Adipocyte (in vitro differentiated cells): Measurements from ENCODE around the gene CACNA1E.

Source experiments
- DNase-seq: peaks from one replicate; pipeline ENCODE4 v3.0.0-alpha.2; 2015; ENCODE audit warnings: low read depth
- H3K27me3 ChIP-seq: replicated peaks from 2 replicates; pipeline ENCODE4 v1.7.0; 2013; ENCODE audit warnings: mild to moderate bottlenecking, low read length, moderate library complexity; ENCODE audit not compliant: control insufficient read depth, insufficient read depth
- H3K36me3 ChIP-seq: 2 replicates; pipeline ENCODE4 v1.7.0; 2013; ENCODE audit warnings: low read length, mild to moderate bottlenecking, moderate library complexity; ENCODE audit not compliant: control insufficient read depth, insufficient read depth, severe bottlenecking
- H3K4me1 ChIP-seq: 2 replicates; pipeline ENCODE4 v1.7.0; 2013; ENCODE audit warnings: mild to moderate bottlenecking, low read length, moderate library complexity; ENCODE audit not compliant: control insufficient read depth, insufficient read depth
- H3K4me3 ChIP-seq: 2 replicates; pipeline ENCODE4 v1.7.0; 2013; ENCODE audit warnings: mild to moderate bottlenecking, low read length, moderate library complexity
- H3K9ac ChIP-seq: 2 replicates; pipeline ENCODE4 v1.7.0; 2013; ENCODE audit warnings: mild to moderate bottlenecking, low read length, moderate library complexity
- H3K9me3 ChIP-seq: 2 replicates; pipeline ENCODE4 v1.7.0; 2013; ENCODE audit warnings: mild to moderate bottlenecking, low read length, moderate library complexity; ENCODE audit not compliant: control insufficient read depth

The CACNA1E gene

DNA sequence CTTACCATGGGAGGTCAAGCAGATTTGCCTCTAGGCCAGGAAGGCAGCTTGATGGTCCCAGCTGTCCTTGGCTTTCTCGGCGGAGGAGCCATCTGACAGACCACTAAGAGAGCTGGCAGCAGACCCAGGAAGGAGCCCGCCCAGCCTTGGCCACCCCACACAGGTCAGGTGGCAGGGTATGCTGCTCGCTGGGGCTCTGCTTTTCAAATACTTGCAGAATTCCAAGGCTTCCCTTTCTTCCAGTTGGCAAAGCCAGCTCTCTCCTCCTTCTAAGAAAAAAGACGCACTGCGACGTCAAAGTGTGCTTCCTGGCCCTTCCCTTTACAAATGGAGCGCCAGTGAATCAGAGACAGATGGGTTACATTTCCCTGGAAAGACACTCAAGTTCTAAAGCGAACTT lies 229.4 kb downstream of the CACNA1E start:
- no peaks in the 10 kb centered on the region for H3K36me3 ChIP-seq
- no peaks in the 10 kb centered on the region for H3K9me3 ChIP-seq
- H3K9ac ChIP-seq, result no peak overlapping the region
- H3K4me1 ChIP-seq, result no peaks in the 10 kb centered on the region
- H3K4me3 ChIP-seq, result no peak overlapping the region
- DNase-seq, result no peak
- H3K27me3 ChIP-seq, result peaks cover 5% of the 10 kb centered on the region

DNA sequence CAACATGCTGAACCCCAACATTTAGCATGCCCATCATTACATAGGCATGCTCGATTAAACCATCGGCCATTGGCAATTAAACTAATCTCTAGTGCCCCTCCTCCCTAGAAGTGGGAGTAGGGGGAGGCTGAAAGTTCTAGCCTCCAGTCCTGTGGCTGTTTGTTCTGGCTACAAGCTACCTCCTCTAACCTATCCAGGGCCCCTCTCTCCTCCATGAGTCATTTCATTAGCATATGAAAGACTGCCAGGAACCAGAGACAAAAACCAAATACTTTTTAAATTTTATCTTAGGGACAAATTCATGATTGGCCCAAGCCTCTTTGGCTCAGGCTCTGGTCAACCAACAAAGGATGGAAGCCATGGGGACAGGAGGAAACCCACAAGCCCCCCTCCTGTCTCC lies 231.1 kb downstream of the CACNA1E start:
- Histone ChIP-seq H3K9ac (no peak overlapping the region), H3K9me3 (no peaks in the 10 kb centered on the region), H3K36me3 (no peaks in the 10 kb centered on the region), H3K4me3 (no peak overlapping the region), H3K27me3 (peaks cover 9% of the 10 kb centered on the region), H3K4me1 (no peaks in the 10 kb centered on the region)
- no peak for DNase-seq

DNA sequence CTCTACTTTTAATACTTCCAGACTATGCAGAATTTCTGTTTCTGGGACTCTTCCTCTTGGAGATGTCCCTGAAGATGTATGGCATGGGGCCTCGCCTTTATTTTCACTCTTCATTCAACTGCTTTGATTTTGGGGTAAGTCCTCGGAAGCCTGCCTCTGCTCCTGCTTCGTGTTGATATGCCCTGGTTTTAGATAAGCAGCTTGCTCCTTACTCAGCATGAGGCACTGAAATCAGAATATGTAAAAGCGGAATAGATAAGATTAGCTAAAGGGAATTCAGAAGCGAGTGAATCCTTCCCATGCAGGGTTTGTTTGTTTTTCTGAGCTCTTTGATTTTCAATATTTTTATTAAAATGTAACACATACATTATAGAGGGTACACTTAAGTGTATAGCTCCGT lies 234.7 kb downstream of the CACNA1E start:
- Histone ChIP-seq H3K36me3 (no peaks in the 10 kb centered on the region), H3K4me1 (no peaks in the 10 kb centered on the region), H3K27me3 (peaks cover 9% of the 10 kb centered on the region), H3K9me3 (no peaks in the 10 kb centered on the region), H3K4me3 (no peak overlapping the region), H3K9ac (no peak overlapping the region)
- no peak for DNase-seq

DNA sequence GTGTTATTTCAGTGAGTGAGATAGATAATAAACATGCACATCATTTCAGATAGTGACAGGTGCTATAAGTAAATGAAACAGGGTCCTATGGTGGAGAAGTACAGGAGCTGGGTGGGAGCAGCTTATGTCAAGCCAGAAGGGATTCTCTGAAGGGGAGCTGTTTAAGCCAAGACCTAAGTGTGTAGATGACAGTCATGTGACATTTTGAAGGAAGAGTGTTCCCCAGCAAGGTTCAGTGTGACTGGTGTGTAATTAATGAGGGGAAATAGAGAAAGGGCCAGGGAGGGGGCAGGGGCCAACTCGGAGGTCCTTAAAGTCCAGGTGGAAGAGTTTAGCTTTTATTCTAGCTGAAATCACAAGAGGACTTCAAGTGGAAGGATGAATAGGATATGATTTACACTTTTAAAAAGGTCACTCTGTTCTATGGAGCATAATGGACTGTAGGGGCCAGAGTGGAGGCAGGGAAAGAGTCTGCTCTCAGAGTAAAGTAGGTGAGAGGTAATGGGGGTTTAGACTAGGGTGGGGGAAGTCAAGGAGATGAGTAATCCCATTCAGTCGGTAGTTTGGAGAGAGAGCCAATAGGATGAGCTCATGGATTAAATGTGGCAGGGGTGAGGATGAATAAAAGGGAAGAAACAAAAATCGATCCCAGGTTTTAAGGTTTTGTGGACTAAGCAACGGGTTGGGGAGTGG lies 243.1 kb downstream of the CACNA1E start:
- Histone ChIP-seq H3K9me3 (no peaks in the 10 kb centered on the region), H3K36me3 (no peaks in the 10 kb centered on the region), H3K4me1 (peaks cover 18% of the 10 kb centered on the region), H3K27me3 (peaks cover 9% of the 10 kb centered on the region), H3K9ac (no peak overlapping the region), H3K4me3 (no peak overlapping the region)
- DNase-seq, result no peak

DNA sequence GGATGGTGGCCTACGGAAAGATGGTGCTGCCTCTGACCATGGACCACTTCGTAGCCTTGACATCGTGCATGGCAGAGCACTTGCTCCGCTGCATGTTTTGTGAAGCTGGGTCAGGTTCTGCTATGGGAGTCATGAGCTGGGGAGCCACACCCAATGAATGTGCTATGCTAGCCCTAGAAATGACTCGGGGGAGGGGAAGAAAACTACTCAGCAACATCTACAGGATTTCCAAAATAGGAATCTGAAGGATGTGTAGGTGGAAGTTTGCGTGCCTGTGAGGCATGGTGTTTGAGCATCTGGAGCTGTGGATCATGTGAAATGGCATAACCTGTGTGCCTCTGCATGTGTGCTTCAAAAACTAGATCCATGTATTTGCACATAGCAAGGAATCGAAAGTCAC lies 247.3 kb downstream of the CACNA1E start:
- Histone ChIP-seq H3K4me1 (peaks cover 18% of the 10 kb centered on the region), H3K36me3 (no peaks in the 10 kb centered on the region), H3K27me3 (peaks cover 7% of the 10 kb centered on the region), H3K9ac (no peak overlapping the region), H3K4me3 (no peak overlapping the region), H3K9me3 (no peaks in the 10 kb centered on the region)
- DNase-seq, result no peak

DNA sequence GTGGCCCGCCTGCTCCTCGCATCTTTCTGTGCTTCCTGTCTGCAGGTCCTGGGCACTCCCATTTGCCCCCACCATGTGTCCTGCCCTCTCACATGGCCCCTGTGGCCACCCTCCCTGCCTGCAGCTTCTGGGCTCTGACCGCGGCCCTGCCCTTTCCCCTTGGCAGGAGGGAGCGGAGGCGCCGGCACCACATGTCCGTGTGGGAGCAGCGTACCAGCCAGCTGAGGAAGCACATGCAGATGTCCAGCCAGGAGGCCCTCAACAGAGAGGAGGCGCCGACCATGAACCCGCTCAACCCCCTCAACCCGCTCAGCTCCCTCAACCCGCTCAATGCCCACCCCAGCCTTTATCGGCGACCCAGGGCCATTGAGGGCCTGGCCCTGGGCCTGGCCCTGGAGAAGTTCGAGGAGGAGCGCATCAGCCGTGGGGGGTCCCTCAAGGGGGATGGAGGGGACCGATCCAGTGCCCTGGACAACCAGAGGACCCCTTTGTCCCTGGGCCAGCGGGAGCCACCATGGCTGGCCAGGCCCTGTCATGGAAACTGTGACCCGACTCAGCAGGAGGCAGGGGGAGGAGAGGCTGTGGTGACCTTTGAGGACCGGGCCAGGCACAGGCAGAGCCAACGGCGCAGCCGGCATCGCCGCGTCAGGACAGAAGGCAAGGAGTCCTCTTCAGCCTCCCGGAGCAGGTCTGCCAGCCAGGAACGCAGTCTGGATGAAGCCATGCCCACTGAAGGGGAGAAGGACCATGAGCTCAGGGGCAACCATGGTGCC lies 249.1 kb downstream of the CACNA1E start:
- no peaks in the 10 kb centered on the region for H3K9me3 ChIP-seq
- no peak overlapping the region for H3K4me3 ChIP-seq
- H3K4me1 ChIP-seq, result peaks cover 2% of the 10 kb centered on the region
- H3K36me3 ChIP-seq, result no peaks in the 10 kb centered on the region
- DNase-seq, result no peak
- H3K9ac ChIP-seq, result no peak overlapping the region
- peaks cover 7% of the 10 kb centered on the region for H3K27me3 ChIP-seq

DNA sequence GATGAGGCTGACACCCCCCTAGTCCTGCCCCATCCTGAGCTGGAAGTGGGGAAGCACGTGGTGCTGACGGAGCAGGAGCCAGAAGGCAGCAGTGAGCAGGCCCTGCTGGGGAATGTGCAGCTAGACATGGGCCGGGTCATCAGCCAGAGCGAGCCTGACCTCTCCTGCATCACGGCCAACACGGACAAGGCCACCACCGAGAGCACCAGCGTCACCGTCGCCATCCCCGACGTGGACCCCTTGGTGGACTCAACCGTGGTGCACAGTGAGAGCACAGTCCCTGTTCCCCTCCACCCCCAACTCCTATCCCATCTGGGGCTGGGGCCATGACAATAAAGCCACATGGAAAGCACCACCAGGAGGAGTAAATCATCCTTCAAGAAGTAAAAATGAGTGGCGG lies 250.2 kb downstream of the CACNA1E start:
- H3K27me3 ChIP-seq, result peaks cover 7% of the 10 kb centered on the region
- H3K4me1 ChIP-seq, result no peaks in the 10 kb centered on the region
- H3K9me3 ChIP-seq, result no peaks in the 10 kb centered on the region
- H3K9ac ChIP-seq, result no peak overlapping the region
- no peak for DNase-seq
- no peaks in the 10 kb centered on the region for H3K36me3 ChIP-seq
- H3K4me3 ChIP-seq, result no peak overlapping the region

DNA sequence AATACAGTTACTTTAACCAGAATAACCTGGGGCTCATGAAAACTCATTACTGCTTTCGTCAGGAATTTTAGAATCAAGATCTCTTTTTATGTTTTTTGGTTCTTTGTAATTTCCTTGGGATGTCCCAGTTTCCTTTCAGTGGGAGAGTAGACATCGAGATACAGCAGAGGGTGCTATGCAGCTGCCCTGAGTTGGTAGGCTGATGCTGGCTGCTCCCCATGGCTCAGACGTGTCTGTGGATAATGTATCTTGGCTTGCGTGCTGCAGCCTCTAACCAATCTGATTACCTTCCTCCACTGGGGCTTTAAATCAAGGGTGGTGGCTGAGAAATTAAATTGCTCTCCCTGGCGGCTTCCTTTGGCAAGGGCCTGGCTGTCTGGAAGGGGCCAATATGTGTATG lies 253.7 kb downstream of the CACNA1E start:
- H3K36me3 ChIP-seq, result no peaks in the 10 kb centered on the region
- no peak overlapping the region for H3K4me3 ChIP-seq
- no peak overlapping the region for H3K9ac ChIP-seq
- H3K9me3 ChIP-seq, result no peaks in the 10 kb centered on the region
- H3K4me1 ChIP-seq, result peaks cover 2% of the 10 kb centered on the region
- DNase-seq, result no peak
- H3K27me3 ChIP-seq, result peaks cover 20% of the 10 kb centered on the region

DNA sequence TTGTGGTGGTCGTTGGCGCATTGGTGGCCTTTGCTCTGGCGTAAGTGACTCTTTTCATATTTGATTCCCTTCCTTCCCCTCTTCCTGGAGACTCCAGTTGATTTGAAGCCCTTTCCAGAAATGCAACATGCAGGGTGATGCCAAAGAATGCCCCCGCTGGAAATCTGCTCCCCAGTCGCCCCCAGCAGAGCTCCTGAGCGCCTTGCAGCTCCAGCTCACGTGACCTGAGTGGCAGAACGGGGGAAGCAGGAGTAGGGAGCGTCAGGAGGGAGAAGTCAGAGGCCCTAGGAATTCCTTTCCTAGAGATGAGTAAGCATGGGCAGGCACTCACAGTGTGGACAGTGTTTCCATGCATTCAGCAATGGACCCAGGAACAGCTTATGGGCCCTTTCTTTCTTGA lies 255.9 kb downstream of the CACNA1E start:
- Histone ChIP-seq H3K4me1 (peaks cover 6% of the 10 kb centered on the region), H3K9me3 (no peaks in the 10 kb centered on the region), H3K4me3 (no peak overlapping the region), H3K9ac (no peak overlapping the region), H3K36me3 (no peaks in the 10 kb centered on the region), H3K27me3 (peaks cover 20% of the 10 kb centered on the region)
- no peak for DNase-seq

DNA sequence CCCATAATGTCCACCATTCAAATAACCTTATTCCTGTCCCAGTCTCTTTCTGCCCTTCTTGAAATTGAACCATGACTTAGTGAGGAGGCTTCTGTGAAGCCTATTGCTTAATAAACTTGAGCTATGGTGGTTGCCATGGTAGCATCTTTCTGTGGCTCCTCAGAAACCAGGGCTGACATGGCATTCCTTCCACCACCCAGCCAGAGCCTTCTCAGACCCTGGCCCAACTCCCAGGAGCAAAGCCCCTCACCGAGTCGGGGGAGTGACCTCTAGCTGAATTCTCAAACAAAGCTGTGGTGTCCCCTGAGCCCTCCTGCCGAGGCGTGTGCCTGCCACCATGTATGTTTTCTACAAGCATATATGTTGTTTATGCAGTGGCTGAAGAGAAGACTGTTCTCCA lies 259.1 kb downstream of the CACNA1E start:
- H3K4me1 ChIP-seq, result peaks cover 9% of the 10 kb centered on the region
- H3K9me3 ChIP-seq, result no peaks in the 10 kb centered on the region
- DNase-seq, result no peak
- no peak overlapping the region for H3K9ac ChIP-seq
- H3K4me3 ChIP-seq, result no peak overlapping the region
- H3K36me3 ChIP-seq, result no peaks in the 10 kb centered on the region
- peaks cover 20% of the 10 kb centered on the region for H3K27me3 ChIP-seq

DNA sequence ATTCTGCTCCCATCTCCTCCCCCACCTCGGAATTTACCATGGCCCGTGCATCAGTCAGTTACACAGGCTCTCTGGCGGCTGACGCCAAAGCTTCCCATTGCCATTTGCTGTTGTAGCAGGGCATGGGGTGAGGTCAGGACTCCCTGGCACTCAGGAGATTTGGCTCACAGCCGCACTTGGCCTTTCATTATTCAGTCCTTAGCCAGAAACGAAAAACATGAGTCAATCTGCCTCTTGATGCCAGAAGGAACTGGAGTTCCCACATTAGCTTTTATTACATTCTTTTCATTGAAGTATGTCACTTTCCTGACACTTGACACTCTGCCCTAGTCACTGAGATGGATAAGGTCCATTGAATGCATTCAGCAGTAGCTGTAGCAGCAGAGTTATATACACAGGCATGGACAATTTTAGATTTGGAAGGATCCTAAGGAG lies 260.6 kb downstream of the CACNA1E start:
- H3K4me3 ChIP-seq, result no peak overlapping the region
- H3K36me3 ChIP-seq, result no peaks in the 10 kb centered on the region
- no peaks in the 10 kb centered on the region for H3K9me3 ChIP-seq
- peaks cover 18% of the 10 kb centered on the region for H3K27me3 ChIP-seq
- peaks cover 9% of the 10 kb centered on the region for H3K4me1 ChIP-seq
- DNase-seq, result no peak
- H3K9ac ChIP-seq, result no peak overlapping the region
